ENCODE results near the gene CCDC81.

DNA sequence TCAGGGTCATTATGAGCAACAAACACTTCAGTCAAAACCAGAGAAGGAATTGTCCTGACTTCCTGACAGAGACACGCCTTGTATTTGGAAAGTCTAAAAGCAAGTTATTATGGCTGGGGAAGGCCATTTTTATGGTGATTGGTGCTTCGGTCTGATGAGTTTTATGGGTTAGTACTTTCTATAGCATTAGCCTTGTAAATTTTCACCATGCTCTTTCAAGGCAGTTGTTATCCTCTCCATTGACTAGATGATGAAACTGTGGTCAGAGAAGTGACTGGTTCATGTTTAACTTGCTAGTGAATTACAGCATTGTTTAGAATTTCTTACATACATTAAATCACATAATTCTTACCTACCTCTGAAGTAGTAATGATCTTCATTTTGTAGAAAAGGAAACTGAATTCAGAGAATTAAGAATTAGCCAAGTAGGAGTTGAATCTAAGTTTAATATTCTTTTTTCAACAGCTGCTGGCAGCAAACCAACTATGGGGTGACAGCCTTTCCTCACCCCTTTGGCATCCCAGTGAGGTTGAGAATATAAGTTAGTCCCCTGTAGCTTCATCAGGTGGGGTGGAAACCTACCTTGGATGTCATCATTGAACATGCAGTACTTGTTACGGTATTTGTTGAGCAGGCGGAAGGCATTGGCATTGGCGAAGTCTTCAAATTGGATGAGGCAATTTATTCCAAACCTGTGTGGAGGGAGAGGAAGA is 90.0 kb downstream of the CCDC81 start:
- TF ChIP-seq, protein P1, sequence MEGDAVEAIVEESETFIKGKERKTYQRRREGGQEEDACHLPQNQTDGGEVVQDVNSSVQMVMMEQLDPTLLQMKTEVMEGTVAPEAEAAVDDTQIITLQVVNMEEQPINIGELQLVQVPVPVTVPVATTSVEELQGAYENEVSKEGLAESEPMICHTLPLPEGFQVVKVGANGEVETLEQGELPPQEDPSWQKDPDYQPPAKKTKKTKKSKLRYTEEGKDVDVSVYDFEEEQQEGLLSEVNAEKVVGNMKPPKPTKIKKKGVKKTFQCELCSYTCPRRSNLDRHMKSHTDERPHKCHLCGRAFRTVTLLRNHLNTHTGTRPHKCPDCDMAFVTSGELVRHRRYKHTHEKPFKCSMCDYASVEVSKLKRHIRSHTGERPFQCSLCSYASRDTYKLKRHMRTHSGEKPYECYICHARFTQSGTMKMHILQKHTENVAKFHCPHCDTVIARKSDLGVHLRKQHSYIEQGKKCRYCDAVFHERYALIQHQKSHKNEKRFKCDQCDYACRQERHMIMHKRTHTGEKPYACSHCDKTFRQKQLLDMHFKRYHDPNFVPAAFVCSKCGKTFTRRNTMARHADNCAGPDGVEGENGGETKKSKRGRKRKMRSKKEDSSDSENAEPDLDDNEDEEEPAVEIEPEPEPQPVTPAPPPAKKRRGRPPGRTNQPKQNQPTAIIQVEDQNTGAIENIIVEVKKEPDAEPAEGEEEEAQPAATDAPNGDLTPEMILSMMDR (optimal IDR thresholded peaks at IDR 0.05 in 1 of 3, IDR thresholded peaks at IDR 0.05 in 1 of 3, conservative IDR thresholded peaks at IDR 0.05 in 1 of 3; ENCODE audit: extremely low read depth in 1 of 3, insufficient read depth in 2 of 3, low read length in 3 of 3): no peak
- no peak for TF ChIP-seq EZH2 (IDR thresholded peaks at IDR 0.05; ENCODE audit: low read length)
